Activated naive CD4-positive, alpha-beta T cell treated with anti-CD3 and anti-CD28 coated beads, Interleukin-2, amount 10 ng/mL, durations not matched to agents 7 days and 5 days (primary cell): ENCODE measurements around the gene MITF.

Experiments
- CTCF ChIA-PET: fragments of 350-600 bp; sonication (Branson Sonifier 250); formaldehyde crosslinking; loops from one replicate; lab custom pipeline; 2021; ENCODE audit warnings: antibody characterized with exemption; lab: Charles Lee
- DNase-seq: peaks from one replicate; pipeline ENCODE4 v3.0.0-alpha.2; 2020
- H3K27ac Mint-ChIP-seq: one replicate; pipeline ENCODE4 v1.8.0; 2021; ENCODE audit warnings: mild to moderate bottlenecking, moderate library complexity, mixed read lengths
- H3K27me3 Mint-ChIP-seq: one replicate; pipeline ENCODE4 v1.8.0; 2021; ENCODE audit warnings: mild to moderate bottlenecking, mixed read lengths
- H3K36me3 Mint-ChIP-seq: one replicate; pipeline ENCODE4 v1.8.0; 2021; ENCODE audit warnings: mixed read lengths
- H3K4me1 Mint-ChIP-seq: one replicate; pipeline ENCODE4 v1.8.0; 2021; ENCODE audit warnings: mixed read lengths
- H3K4me3 Mint-ChIP-seq: one replicate; pipeline ENCODE4 v1.8.0; 2021; ENCODE audit warnings: mild to moderate bottlenecking, moderate library complexity, mixed read lengths
- H3K9me3 Mint-ChIP-seq: one replicate; pipeline ENCODE4 v1.8.0; 2021; ENCODE audit warnings: mixed read lengths

MITF gene

DNA sequence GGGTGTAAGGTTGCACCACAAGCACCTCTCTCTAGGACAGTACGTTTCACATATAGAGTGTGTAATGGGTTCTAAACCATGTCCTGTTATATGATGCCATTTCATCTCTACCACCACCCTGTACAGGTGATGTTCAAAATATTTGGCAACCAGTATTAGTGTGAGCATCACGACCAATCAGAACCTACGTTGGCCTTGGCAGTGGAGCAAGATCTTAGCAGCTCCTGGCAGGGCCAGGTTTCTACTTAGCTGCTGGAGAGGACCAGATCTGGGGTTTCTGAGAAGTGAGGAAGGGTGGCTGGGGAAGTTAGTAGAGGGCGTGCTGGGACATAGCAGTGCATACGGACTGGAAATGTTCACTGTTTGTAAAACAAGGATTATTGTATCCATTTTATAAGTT lies 23.1 kb upstream of the MITF start:
- H3K36me3 Mint-ChIP-seq: no peaks in the 10 kb centered on the region
- H3K4me3 Mint-ChIP-seq: no peak overlapping the region
- H3K27me3 Mint-ChIP-seq: no peaks in the 10 kb centered on the region
- no peak for DNase-seq
- CTCF ChIA-PET: no interaction called here
- H3K4me1 Mint-ChIP-seq: no peaks in the 10 kb centered on the region
- H3K27ac Mint-ChIP-seq: no peak overlapping the region
- H3K9me3 Mint-ChIP-seq: no peaks in the 10 kb centered on the region

DNA sequence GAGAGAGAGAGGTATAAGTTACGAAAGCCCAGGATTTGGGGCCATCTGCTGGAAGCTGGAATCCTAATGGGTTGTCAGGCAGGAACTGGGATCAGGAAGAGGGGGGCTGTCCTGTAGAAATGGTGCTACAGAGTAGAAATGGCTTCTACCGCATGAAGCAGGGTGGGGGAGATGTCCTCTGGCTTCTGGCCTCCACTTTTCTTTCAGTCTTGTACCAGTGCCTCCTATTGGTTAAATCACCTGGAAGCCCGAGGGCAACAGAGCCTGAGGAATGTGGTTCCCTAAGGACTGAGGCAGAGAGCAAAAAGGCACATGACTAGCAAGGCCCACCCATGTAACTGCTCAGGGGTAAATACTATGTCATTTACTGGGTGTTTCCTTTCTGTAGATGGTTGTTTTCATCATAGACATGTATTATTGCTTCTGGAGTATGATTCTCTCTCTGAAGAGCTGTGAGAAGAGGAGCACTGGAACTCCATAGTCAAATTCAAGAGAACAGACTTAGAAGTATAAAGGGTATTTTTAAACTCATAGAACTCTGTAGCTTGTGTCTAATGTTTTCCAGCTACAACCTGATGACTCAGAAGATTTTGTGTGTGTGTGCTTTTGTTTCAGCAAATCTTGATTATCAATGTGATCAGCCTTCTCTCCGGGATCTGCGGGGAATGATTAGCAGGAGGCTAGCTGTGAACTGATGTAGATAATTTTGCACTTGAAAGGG lies 20.2 kb upstream of the MITF start:
- Mint-ChIP-seq H3K27ac (no peak overlapping the region), H3K36me3 (no peaks in the 10 kb centered on the region), H3K27me3 (no peaks in the 10 kb centered on the region), H3K4me3 (no peak overlapping the region), H3K9me3 (no peaks in the 10 kb centered on the region), H3K4me1 (no peaks in the 10 kb centered on the region)
- no peak for DNase-seq
- CTCF ChIA-PET: no interaction called here

DNA sequence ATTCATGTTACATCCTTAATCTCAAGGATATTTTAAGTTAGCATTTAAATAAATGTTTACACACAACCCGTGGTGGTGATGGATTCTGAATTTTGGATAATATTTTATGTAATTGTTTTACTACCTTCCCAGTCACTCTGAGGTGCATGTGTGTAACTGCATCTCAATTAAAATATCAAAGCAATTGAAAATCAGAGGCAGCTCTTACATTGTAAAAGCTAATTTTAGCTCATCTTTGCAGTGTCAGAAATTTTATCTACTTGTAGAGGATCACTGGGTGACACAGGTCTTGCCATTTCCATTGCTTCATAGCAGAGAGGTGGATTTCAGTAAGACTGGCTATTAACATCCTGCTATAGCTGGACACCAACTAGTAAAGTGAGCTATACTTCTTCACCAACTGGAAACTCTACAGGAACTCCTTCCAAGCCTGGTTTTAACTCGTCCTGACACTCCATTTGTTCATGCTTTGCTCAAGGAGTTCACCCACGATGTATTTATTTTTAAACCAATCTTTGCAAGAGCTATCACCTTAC lies 19.6 kb upstream of the MITF start:
- CTCF ChIA-PET: no interaction called here
- Mint-ChIP-seq H3K4me1 (no peaks in the 10 kb centered on the region), H3K4me3 (no peak overlapping the region), H3K27ac (no peak overlapping the region), H3K9me3 (no peaks in the 10 kb centered on the region), H3K27me3 (no peaks in the 10 kb centered on the region), H3K36me3 (no peaks in the 10 kb centered on the region)
- DNase-seq: no peak

DNA sequence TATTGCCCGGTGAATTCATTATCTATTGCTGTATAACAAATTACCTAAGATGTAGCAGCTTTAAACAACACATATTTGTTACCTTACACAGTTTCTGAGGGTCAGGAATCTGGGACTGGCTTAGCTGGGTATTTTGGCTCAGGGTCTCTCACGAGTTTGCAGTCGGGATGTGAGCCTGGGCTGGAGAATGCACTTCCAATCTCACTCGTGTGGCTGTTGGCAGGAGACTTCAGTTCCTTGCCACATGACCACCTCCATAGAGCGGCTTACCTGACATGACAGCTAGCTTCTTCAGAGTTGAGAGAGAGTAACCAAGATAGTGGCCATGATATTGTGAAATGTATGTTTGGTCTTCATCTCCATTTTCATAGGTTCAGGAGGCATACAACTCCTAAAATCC lies 18.4 kb upstream of the MITF start:
- H3K4me1 Mint-ChIP-seq: no peaks in the 10 kb centered on the region
- no peak overlapping the region for H3K27ac Mint-ChIP-seq
- CTCF ChIA-PET: no interaction called here
- no peak overlapping the region for H3K4me3 Mint-ChIP-seq
- H3K36me3 Mint-ChIP-seq: no peaks in the 10 kb centered on the region
- no peaks in the 10 kb centered on the region for H3K9me3 Mint-ChIP-seq
- DNase-seq: no peak
- no peaks in the 10 kb centered on the region for H3K27me3 Mint-ChIP-seq

DNA sequence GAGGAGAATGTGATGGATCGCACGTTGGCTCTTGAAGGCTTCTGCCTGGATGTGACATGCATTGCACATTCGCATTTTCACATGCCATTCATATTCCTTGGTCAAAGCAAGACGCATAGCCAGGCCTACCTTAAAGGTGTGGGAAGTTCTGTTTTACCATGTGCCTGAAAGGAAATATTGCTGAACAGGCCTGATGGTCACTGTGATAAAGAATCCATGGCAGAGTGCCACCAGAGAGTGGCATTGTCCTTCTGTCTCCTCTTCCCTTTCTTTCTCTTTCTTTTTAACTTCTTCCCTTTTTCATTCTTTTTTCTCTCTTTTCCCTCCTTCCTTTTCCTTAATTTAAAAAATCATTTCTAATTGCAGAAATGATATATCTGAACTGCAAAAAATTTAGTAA lies 15.9 kb upstream of the MITF start:
- Mint-ChIP-seq H3K4me1 (no peaks in the 10 kb centered on the region), H3K36me3 (no peaks in the 10 kb centered on the region), H3K9me3 (no peaks in the 10 kb centered on the region), H3K4me3 (no peak overlapping the region), H3K27ac (no peak overlapping the region), H3K27me3 (no peaks in the 10 kb centered on the region)
- no peak for DNase-seq
- CTCF ChIA-PET: no interaction called here

DNA sequence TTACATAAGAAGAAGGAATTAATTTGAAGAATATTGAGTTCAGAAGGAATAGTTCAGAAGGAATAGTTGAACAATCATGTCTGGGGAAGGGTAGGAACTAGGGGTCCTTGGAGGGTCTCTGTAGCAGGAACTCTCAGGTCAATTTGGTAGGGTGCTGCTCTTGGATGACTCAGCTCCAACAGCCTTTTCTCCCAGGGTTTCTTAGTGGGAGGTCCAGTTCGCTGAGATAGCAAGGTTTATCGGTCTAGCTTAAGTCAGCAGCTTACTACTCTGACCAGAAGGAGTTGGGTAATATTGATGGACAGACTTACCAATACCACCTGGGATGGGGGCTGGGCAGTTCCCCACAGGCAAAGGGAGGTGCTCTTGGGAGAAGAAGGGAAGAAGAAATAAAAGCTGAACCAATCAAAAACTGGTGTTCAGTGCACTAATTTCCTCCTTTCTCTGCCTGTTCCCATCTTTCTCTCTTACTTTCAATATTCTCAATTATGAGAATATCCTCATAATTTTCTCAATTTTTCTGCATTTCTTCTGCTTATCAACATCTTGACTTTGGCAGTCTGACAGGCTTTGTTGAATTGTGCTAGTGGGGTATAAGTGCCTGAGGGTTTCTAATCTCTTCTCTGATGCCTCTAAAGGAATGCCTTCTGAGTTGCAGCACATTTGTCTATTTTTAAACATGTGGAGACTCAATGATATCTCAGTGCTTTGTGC lies 14.4 kb upstream of the MITF start:
- no peaks in the 10 kb centered on the region for H3K9me3 Mint-ChIP-seq
- DNase-seq: no peak

DNA sequence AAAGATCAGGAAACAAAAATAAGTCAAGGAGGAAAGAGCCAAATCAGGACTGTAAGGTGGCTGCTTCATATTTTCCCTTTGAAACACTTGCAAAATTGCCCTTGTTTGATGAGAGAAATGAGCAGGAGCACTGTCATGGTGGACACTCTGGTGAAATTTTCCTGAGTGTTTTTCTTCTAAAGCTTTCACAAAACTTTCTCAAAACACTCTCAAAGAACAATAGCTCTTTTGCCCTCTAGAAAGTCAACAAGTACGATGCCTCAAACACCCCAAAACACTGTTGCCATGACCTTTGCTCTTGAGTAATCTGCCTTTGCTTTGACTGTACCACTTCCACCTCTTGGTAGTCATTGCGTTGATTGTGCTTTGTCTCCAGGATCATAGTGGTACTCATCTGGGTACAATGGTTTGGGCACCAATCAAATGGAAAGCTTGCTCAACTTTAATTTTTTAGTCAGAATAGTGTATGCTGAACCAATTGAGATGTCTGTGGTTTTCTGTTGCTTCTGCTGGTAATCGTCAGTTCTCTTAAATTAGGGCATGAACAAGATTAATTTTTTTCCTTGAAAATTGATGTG lies 13.2 kb upstream of the MITF start:
- Mint-ChIP-seq H3K36me3 (no peaks in the 10 kb centered on the region), H3K9me3 (no peaks in the 10 kb centered on the region), H3K4me3 (no peak overlapping the region), H3K27me3 (no peaks in the 10 kb centered on the region), H3K27ac (no peak overlapping the region), H3K4me1 (no peaks in the 10 kb centered on the region)
- DNase-seq: no peak
- CTCF ChIA-PET: no interaction called here

More for the DNA sequence above, 14.4 kb upstream of the MITF start:
- no peak overlapping the region for H3K27ac Mint-ChIP-seq
- no peaks in the 10 kb centered on the region for H3K27me3 Mint-ChIP-seq
- CTCF ChIA-PET: no interaction called here
- H3K4me1 Mint-ChIP-seq: no peaks in the 10 kb centered on the region
- no peak overlapping the region for H3K4me3 Mint-ChIP-seq
- no peaks in the 10 kb centered on the region for H3K36me3 Mint-ChIP-seq

DNA sequence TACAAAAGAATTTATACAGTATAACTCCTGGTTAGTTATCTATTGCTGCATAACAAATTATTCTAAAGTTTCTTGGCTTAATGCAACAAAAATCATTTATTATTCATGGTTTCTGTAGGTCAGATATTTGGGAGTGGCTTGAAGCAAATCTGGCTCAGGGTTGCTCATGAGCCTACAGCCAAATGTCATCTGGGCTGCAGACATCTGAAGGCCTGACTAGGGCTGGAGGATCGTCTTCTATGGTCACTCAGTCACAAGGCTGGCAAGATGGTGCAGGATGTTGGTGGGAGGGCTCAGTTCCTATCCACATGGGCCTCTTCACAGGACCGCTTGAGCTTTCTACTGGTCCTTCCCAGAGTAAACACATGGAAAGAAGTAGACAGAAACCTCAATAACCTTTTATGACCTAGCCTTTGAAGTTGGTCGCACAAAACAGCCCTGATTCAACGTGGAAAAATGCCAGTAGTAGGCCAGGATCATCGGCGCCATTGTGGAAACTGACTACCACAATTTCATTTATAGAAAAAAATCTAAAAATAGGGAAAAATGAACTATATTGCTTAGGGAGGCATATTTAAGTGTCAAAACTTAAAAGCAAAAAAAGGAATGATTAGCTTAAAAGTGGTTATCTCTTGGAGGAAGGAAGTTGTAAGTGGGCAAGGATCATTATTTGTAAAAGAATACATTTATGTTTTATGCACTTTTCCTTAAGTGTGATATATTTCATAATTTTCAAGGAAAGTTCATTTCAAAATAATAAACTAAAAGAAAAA lies 9.9 kb upstream of the MITF start:
- Mint-ChIP-seq H3K9me3 (no peaks in the 10 kb centered on the region), H3K27me3 (no peaks in the 10 kb centered on the region), H3K4me1 (no peaks in the 10 kb centered on the region), H3K36me3 (no peaks in the 10 kb centered on the region), H3K27ac (no peak overlapping the region), H3K4me3 (no peak overlapping the region)
- no peak for DNase-seq
- CTCF ChIA-PET: no interaction called here

DNA sequence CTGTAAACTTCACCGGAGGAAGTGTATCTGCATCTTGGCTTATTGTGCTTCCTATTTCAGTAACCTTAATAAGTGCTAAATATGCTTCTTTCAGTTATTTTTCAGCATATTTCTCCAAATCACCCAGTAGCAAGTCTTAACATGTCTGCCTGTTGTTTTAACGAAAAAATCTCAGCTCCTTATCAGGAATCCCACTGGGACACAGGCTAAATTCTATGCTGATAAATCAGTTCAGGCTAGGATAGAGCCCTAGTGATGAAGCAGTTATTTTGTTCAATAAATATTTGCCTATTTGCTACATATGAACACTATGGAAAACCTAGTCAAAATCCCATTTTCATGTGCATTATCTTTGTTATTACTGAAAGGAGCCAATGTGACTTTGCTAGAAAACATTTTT lies 8.2 kb upstream of the MITF start:
- no peaks in the 10 kb centered on the region for H3K36me3 Mint-ChIP-seq
- H3K9me3 Mint-ChIP-seq: no peaks in the 10 kb centered on the region
- no peaks in the 10 kb centered on the region for H3K27me3 Mint-ChIP-seq
- CTCF ChIA-PET: no interaction called here
- no peaks in the 10 kb centered on the region for H3K4me1 Mint-ChIP-seq
- no peak overlapping the region for H3K4me3 Mint-ChIP-seq
- no peak overlapping the region for H3K27ac Mint-ChIP-seq
- no peak for DNase-seq

DNA sequence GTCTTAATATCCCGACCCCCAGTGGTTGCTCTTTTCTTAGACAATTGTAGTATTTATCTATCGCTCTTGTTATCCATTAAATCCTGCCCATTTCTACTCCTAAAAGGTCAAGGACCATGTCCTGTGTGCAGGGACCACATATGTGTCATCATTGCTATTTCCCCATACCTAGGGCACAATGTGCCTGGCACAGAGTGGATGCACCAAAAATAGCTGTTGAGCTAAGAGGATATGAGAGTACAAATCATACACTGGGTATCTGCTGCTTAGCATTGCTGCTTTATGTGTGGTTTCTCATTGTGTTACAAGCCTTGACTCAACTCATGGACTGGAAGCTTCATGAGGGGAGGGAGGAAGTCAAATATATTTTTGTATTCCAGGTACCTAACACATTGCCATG lies 3.4 kb upstream of the MITF start:
- Mint-ChIP-seq H3K27ac (no peak overlapping the region), H3K9me3 (no peaks in the 10 kb centered on the region), H3K4me1 (no peaks in the 10 kb centered on the region), H3K36me3 (no peaks in the 10 kb centered on the region), H3K27me3 (peaks cover 41% of the 10 kb centered on the region), H3K4me3 (no peak overlapping the region)
- CTCF ChIA-PET: no interaction called here
- no peak for DNase-seq

DNA sequence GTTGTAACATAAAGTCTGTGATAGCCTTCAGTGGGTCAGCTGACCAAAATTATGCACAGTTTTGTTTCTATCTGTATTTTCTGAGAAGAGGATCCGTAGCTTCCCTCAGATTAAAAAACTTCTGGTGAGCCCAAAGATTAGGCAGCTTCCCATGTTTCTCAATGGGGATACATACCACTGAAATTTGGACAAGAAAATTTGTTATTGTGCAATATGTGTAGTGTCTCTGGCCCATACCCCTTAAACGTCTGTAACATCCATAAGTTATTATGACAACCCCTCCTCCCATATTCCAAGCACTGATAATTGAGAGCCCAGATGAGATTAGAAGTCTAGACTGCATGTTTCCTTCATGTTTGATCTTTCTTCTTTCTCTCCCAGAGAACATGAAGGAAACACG lies 1.9 kb upstream of the MITF start:
- peaks cover 50% of the 10 kb centered on the region for H3K27me3 Mint-ChIP-seq
- H3K4me3 Mint-ChIP-seq: no peak overlapping the region
- H3K9me3 Mint-ChIP-seq: no peaks in the 10 kb centered on the region
- H3K4me1 Mint-ChIP-seq: no peaks in the 10 kb centered on the region
- CTCF ChIA-PET: no interaction called here
- H3K27ac Mint-ChIP-seq: no peak overlapping the region
- no peaks in the 10 kb centered on the region for H3K36me3 Mint-ChIP-seq
- DNase-seq: no peak

DNA sequence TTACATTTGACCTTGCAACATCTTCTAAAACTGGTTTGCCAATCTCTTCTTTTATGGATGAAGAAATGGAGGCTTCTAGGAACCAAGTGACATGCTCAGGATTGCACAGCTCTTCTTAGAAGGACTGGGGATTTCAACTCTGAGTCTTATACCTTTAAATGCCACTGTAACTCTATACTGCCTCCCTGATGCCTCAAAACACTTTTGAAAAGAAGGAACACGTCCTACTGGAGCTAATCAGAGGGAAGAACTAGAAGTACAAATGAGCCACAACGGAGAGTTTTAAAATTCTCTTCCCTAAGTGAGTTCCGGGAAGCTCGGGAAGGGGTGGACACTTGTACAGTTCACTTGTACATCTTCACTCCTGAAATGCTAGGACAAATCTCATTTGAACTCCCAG lies 949 bp upstream of the MITF start:
- peaks cover 53% of the 10 kb centered on the region for H3K27me3 Mint-ChIP-seq
- no peak for DNase-seq
- CTCF ChIA-PET: no interaction called here
- no peaks in the 10 kb centered on the region for H3K36me3 Mint-ChIP-seq
- peak overlapping the region; percentile 31 for H3K4me3 Mint-ChIP-seq
- H3K9me3 Mint-ChIP-seq: no peaks in the 10 kb centered on the region
- no peak overlapping the region for H3K27ac Mint-ChIP-seq
- no peaks in the 10 kb centered on the region for H3K4me1 Mint-ChIP-seq

DNA sequence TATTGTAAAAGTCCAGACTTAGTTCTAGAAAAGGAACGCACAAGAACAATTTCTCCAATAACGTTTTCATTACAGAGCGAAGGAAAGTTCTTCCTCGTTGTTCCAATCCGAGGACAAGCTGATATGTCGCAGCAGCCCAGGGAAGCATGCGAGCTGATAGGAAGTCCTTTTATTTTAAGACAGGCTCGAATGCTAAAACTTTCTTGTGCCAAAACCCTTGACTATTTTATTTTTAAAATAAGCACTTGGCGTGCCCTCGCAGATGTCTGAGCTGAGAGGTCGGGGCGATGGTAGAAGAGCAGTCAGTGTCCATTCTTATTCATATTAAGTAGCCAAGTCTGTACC lies 433 bp upstream of the MITF start:
- Mint-ChIP-seq H3K27ac (no peak overlapping the region), H3K4me1 (no peaks in the 10 kb centered on the region), H3K36me3 (no peaks in the 10 kb centered on the region), H3K4me3 (peak overlapping the region; percentile 31), H3K9me3 (no peaks in the 10 kb centered on the region), H3K27me3 (peaks cover 53% of the 10 kb centered on the region)
- CTCF ChIA-PET: no interaction called here
- no peak for DNase-seq

DNA sequence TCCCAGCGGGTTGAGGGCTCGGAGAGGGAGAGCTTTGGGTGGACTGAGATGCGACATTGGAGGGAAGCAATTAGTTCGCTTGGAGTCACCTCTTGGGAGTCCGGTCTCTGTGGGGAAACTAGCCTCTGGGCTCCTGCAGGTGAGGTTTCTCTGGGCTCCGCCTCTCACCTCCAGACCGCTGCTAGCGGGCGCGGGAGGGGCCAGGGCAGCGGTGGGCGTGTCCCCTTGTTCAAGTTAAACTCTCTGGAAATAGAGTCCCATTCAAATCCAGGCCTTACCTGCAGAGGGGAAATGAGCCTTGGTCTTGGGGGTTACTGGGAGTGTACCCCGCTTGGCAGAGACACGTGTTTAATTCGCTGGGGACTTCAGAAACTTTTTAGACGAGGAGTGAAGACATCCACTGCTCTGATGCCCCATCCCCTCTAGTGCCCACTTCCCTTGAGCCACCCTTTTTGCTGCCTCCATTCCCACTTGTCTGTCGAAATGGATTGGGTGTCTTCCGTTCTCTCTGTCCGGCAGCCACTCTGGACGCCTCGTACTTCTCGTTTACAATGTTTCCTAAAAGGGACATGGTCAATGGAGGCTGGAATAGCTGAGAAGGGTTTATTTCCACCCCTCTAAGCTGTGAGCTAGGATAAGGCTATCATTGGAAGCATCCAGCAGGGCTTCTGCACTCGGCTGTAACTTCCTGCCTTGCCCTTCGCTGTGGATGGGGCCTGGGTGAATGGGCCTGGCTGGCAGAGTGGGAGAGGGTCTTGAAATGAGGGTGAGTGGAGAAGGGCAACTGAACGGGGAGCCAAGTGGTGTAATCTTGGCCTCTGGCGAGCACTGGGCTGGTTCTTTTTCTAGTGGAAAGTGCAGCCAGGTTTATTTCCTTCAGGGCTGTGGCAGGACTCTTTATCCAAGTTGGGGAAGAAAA lies 1.1 kb downstream of the MITF start:
- Mint-ChIP-seq H3K27ac (no peak overlapping the region), H3K4me1 (no peaks in the 10 kb centered on the region), H3K36me3 (no peaks in the 10 kb centered on the region), H3K9me3 (no peaks in the 10 kb centered on the region), H3K4me3 (peak overlapping the region; percentile 18), H3K27me3 (peaks cover 53% of the 10 kb centered on the region)
- no peak for DNase-seq
- CTCF ChIA-PET: no interaction called here
